K562 (cell line): Measurements from ENCODE around the gene FHIT. TPM values are rescaled to one million over a fixed set of nuclear protein-coding genes. Genes with fewer than 3 reads are reported as not detected.
A peak's percentile ranks its signal among the peaks of the same experiment; 100 is the strongest.

ENCODE experiments used
- ASH1L ChIP-seq: fragments of 450-650 bp; IDR thresholded peaks from 2 replicates; pipeline ENCODE4 v1.6.1; 2018; ENCODE audit warnings: borderline replicate concordance, mild to moderate bottlenecking, low read depth; ENCODE audit not compliant: partially characterized antibody
- BCLAF1 ChIP-seq, 2 experiments: fragments of 450-650 bp in 1 of 2; IDR thresholded peaks; 2 replicates each; pipeline ENCODE4 v1.6.1; 2011 to 2017; ENCODE audit warnings: low read depth in 2 of 2, antibody characterized with exemption in 1 of 2, borderline replicate concordance in 1 of 2, low read length in 1 of 2, mild to moderate bottlenecking in 1 of 2, mixed read lengths in 1 of 2; ENCODE audit not compliant: control insufficient read depth in 1 of 2
- CCAR2 ChIP-seq: fragments of 200-400 bp; formaldehyde crosslinking; IDR thresholded peaks from 2 replicates; pipeline ENCODE4 v1.6.1; 2017; ENCODE audit warnings: mild to moderate bottlenecking, low read depth, low read length
- FOSL1 ChIP-seq: fragments of 200-800 bp; sonication (Bioruptor generic); conservative IDR thresholded peaks from 2 replicates; pipeline ENCODE4 v1.6.1; 2016; ENCODE audit warnings: missing genetic modification characterization, missing compliant biosample characterization
- MITF ChIP-seq: IDR thresholded peaks from 2 replicates; pipeline ENCODE4 v1.6.1; 2014; ENCODE audit warnings: antibody characterized with exemption
- ZBTB11 ChIP-seq, 3 experiments: fragments of 200-800 bp in 1 of 3; fragments of 250-450 bp in 1 of 3; fragments of 450-650 bp in 1 of 3; sonication (Bioruptor Pico) in 1 of 3; sonication (Bioruptor generic) in 1 of 3; formaldehyde crosslinking in 1 of 3; IDR thresholded peaks; 2 replicates each; pipeline versions ENCODE4 v1.6.1 to v1.8.0; 2016 to 2022; ENCODE audit warnings: mild to moderate bottlenecking in 2 of 3, missing genetic modification characterization in 2 of 3, missing compliant biosample characterization in 1 of 3, moderate library complexity in 1 of 3
- ZNF384 ChIP-seq: IDR thresholded peaks from 2 replicates; pipeline ENCODE4 v1.6.1; 2012; ENCODE audit warnings: low read depth, low read length, improper control_type of control experiment
- polyA plus RNA-seq, 8 experiments: library from polyadenylated mRNA; depleted of rRNA in 4 of 8; stranded (reverse) in 5 of 8; unstranded in 3 of 8; fragments of >200 nt; fragmentation: Nextera tagmentation in 2 of 8; fragmentation: Illumina TruSeq in 1 of 8; extraction: Ambion mirVana in 2 of 8; extraction: Trizol in 1 of 8; gene quantifications; 2 replicates each; pipeline versions ENCODE4 v1.2.1 to v1.2.3, GENCODE V29; 2011 to 2014; ENCODE audit warnings: inconsistent platforms in 1 of 8, missing spikeins in 1 of 8
- total RNA-seq, 7 experiments: library from RNA; depleted of rRNA in 6 of 7; stranded (reverse); fragments of >200 nt in 6 of 7; fragmentation: Illumina TruSeq in 2 of 7; extraction: Trizol in 2 of 7; gene quantifications; 2 replicates each; pipeline versions ENCODE4 v1.2.1 to v1.2.3, GENCODE V29; 2011 to 2021; ENCODE audit warnings: low replicate concordance in 1 of 7
- TF ChIP-seq, protein P1 (sequence below): sonication (generic); IDR thresholded peaks from 2 replicates; pipeline ENCODE4 v1.6.1; 2016
- TF ChIP-seq, protein P2 (sequence below), 2 experiments: fragments of 450-650 bp in 1 of 2; sonication (generic) in 1 of 2; formaldehyde crosslinking in 1 of 2; IDR thresholded peaks in 1 of 2; conservative IDR thresholded peaks in 1 of 2; 2 replicates each; pipeline versions ENCODE4 v1.6.1 to v1.8.1; 2016 to 2023; ENCODE audit warnings: mild to moderate bottlenecking in 2 of 2, moderate library complexity in 2 of 2, inconsistent platforms in 1 of 2, missing genetic modification reagents in 1 of 2
- TF ChIP-seq, protein P3 (sequence below): fragments of 200-800 bp; sonication (Bioruptor generic); IDR thresholded peaks from 2 replicates; pipeline ENCODE4 v1.6.1; 2017; ENCODE audit warnings: missing genetic modification characterization, missing compliant biosample characterization

FHIT gene
- total and polyA plus RNA-seq, 9 of the 15 experiments (the other 6 are each of a cell fraction or from before 2014, with no cell fraction given), result 1.7 to 9.1 (median 4.3) TPM

DNA sequence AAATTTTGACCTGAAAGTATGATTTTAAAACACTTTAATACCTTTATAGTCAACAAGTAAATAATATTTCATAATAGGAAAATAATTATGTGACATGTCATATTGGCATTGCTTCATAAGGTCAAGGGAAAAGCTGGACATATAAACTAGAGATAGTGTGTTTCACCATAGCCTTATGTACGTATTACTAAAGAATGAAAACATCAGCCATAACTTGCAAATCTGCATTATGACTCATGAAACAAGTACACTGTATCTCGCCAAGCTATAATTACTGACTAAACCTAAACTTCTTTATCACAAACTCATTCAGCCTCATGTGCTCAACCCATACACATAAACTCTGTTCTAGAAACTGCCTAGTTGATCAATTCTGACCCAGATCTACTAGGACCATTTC is 950.1 kb downstream of the FHIT start (continued):
- TF ChIP-seq ZBTB11 (CRISPR knock-in tag; IDR thresholded peaks at IDR 0.05), result no peak
- TF ChIP-seq, protein P1, sequence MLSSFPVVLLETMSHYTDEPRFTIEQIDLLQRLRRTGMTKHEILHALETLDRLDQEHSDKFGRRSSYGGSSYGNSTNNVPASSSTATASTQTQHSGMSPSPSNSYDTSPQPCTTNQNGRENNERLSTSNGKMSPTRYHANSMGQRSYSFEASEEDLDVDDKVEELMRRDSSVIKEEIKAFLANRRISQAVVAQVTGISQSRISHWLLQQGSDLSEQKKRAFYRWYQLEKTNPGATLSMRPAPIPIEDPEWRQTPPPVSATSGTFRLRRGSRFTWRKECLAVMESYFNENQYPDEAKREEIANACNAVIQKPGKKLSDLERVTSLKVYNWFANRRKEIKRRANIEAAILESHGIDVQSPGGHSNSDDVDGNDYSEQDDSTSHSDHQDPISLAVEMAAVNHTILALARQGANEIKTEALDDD, result peak; percentile 88
- no peak for TF ChIP-seq MITF
- TF ChIP-seq, protein P2, sequence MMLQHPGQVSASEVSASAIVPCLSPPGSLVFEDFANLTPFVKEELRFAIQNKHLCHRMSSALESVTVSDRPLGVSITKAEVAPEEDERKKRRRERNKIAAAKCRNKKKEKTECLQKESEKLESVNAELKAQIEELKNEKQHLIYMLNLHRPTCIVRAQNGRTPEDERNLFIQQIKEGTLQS (IDR thresholded peaks at IDR 0.05), result peak; percentile 62; the same call in 1 of the 2 replicates
- TF ChIP-seq, protein P2 (CRISPR knock-in tag; conservative IDR thresholded peaks at IDR 0.05), result no peak
- TF ChIP-seq, protein P3, sequence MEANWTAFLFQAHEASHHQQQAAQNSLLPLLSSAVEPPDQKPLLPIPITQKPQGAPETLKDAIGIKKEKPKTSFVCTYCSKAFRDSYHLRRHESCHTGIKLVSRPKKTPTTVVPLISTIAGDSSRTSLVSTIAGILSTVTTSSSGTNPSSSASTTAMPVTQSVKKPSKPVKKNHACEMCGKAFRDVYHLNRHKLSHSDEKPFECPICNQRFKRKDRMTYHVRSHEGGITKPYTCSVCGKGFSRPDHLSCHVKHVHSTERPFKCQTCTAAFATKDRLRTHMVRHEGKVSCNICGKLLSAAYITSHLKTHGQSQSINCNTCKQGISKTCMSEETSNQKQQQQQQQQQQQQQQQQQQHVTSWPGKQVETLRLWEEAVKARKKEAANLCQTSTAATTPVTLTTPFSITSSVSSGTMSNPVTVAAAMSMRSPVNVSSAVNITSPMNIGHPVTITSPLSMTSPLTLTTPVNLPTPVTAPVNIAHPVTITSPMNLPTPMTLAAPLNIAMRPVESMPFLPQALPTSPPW (CRISPR knock-in tag), result peak; percentile 27; the same call in 1 of the 2 replicates
- TF ChIP-seq BCLAF1 (IDR thresholded peaks at IDR 0.05; ENCODE audit: borderline replicate concordance in 1 of 2, control insufficient read depth in 1 of 2, low read depth in 2 of 2, low read length in 1 of 2), result no peak
- peak; percentile 63 for TF ChIP-seq FOSL1
- no peak for TF ChIP-seq ASH1L
- no peak for TF ChIP-seq ZNF384
- TF ChIP-seq CCAR2, result no peak
